Gastroesophageal sphincter (tissue), 4 donors: ENCODE results near the gene MCUB. TPM values are rescaled to one million over a fixed set of nuclear protein-coding genes. Genes with fewer than 3 reads are reported as not detected.

Source experiments
- ATAC-seq: fragments of 150-250 bp; one replicate; pipeline ENCODE4 v1.9.1; 2016; ENCODE audit warnings: mild to moderate bottlenecking, moderate library complexity
- H3K27ac ChIP-seq, 4 donors: fragments of 200-600 bp; sonication (generic) in 3 of 4; 1 replicate in 3 of 4; 2 replicates in 1 of 4; pipeline ENCODE4 v1.5.1; 2016 to 2019
- H3K27me3 ChIP-seq: fragments of 200-600 bp; sonication (generic); one replicate; pipeline ENCODE4 v1.5.1; 2019
- H3K36me3 ChIP-seq, 2 donors: fragments of 200-600 bp; sonication (generic); one replicate each; pipeline ENCODE4 v1.5.1; 2019; ENCODE audit warnings: control low read depth in 1 of 2
- H3K4me1 ChIP-seq, 3 donors: fragments of 200-600 bp; sonication (generic); 1 replicate in 2 of 3; 2 replicates in 1 of 3; pipeline ENCODE4 v1.5.1; 2016 to 2019; ENCODE audit warnings: control low read depth in 2 of 3
- H3K4me3 ChIP-seq, 2 donors: fragments of 200-600 bp; sonication (generic); one replicate each; pipeline ENCODE4 v1.5.1; 2019; ENCODE audit warnings: mild to moderate bottlenecking in 1 of 2, moderate library complexity in 1 of 2
- H3K9me3 ChIP-seq, 3 donors: fragments of 200-600 bp; sonication (generic); one replicate each; pipeline ENCODE4 v1.5.1; 2017 to 2019; ENCODE audit warnings: control low read depth in 2 of 3
- CTCF ChIP-seq, 4 experiments: fragments of 200-600 bp in 2 of 4; fragments of 450-650 bp in 2 of 4; sonication (generic) in 1 of 4; IDR thresholded peaks; one replicate each; pipeline ENCODE4 v1.5.1; 2017 to 2019; ENCODE audit warnings: antibody characterized with exemption in 4 of 4, mild to moderate bottlenecking in 2 of 4, moderate library complexity in 2 of 4
- EP300 ChIP-seq: sonication (generic); formaldehyde crosslinking; IDR thresholded peaks from one replicate; pipeline ENCODE4 v1.6.1; 2017; ENCODE audit warnings: antibody characterized with exemption, mild to moderate bottlenecking
- POLR2A ChIP-seq, 2 donors: fragments of 450-650 bp; IDR thresholded peaks; one replicate each; pipeline ENCODE4 v1.6.1; 2017; ENCODE audit warnings: antibody characterized with exemption in 2 of 2, mild to moderate bottlenecking in 2 of 2, moderate library complexity in 1 of 2
- POLR2AphosphoS5 ChIP-seq: sonication (generic); formaldehyde crosslinking; IDR thresholded peaks from one replicate; pipeline ENCODE4 v1.6.1; 2017; ENCODE audit warnings: antibody characterized with exemption
- WGBS, 2 donors: methylation state at CpG; one replicate each; pipeline ENCODE4 v1.1.5; 2018; ENCODE audit warnings: low coverage in 1 of 2; 5-methylcytosine and 5-hydroxymethylcytosine counted together
- total RNA-seq, 4 donors: library from RNA; depleted of rRNA; stranded (reverse); fragments of >200 nt; gene quantifications; one replicate each; pipeline ENCODE4 v1.1.0, GENCODE V29; 2016

The MCUB gene
- total RNA-seq, 4 donors from 2014 or later, result 3.9 to 33.4 (median 13.3) TPM

GRCh38 chr4:109615742-109616141 is 55.7 kb downstream of the MCUB start:
- no peaks in the 10 kb centered on the region for H3K4me1 ChIP-seq
- H3K27ac ChIP-seq, result no peak overlapping the region
- no peak overlapping the region for H3K4me3 ChIP-seq
- no peaks in the 10 kb centered on the region for H3K36me3 ChIP-seq
- no peak for ATAC-seq
- TF ChIP-seq EP300 (no peak), POLR2AphosphoS5 (no peak), POLR2A (IDR thresholded peaks at IDR 0.05) (no peak), CTCF (IDR thresholded peaks at IDR 0.05) (no peak)
- no peaks in the 10 kb centered on the region for H3K27me3 ChIP-seq
- WGBS, 2 donors, result 100% methylated on average over 1 to 2 of the region's 2 CpGs
- no peaks in the 10 kb centered on the region for H3K9me3 ChIP-seq

- no peaks in the 10 kb centered on the region for H3K9me3 ChIP-seq
- 44 to 54% methylated on average over 1 of the region's 1 CpG for WGBS, 2 donors
- no peaks in the 10 kb centered on the region for H3K4me1 ChIP-seq
- no peak for ATAC-seq
- no peaks in the 10 kb centered on the region for H3K36me3 ChIP-seq
- H3K27me3 ChIP-seq, result no peaks in the 10 kb centered on the region
- H3K27ac ChIP-seq, result no peak overlapping the region
- H3K4me3 ChIP-seq, result no peak overlapping the region
- no peak for TF ChIP-seq EP300
These were observed 56.2 kb downstream of the MCUB start for GRCh38 chr4:109616243-109616642.

GRCh38 chr4:109622626-109623025 is 62.6 kb downstream of the MCUB start:
- H3K27me3 ChIP-seq, result no peaks in the 10 kb centered on the region
- no peak for TF ChIP-seq POLR2AphosphoS5
- TF ChIP-seq CTCF (IDR thresholded peaks at IDR 0.05), result no peak
- no peak for TF ChIP-seq POLR2A (IDR thresholded peaks at IDR 0.05)
- TF ChIP-seq EP300, result no peak
- H3K4me1 ChIP-seq, result no peaks in the 10 kb centered on the region
- H3K36me3 ChIP-seq, result no peaks in the 10 kb centered on the region
- 92 to 100% methylated on average over 1 to 2 of the region's 7 CpGs for WGBS, 2 donors
- no peak for ATAC-seq
- no peak overlapping the region for H3K27ac ChIP-seq
- H3K4me3 ChIP-seq, result no peak overlapping the region
- no peaks in the 10 kb centered on the region for H3K9me3 ChIP-seq

DNA sequence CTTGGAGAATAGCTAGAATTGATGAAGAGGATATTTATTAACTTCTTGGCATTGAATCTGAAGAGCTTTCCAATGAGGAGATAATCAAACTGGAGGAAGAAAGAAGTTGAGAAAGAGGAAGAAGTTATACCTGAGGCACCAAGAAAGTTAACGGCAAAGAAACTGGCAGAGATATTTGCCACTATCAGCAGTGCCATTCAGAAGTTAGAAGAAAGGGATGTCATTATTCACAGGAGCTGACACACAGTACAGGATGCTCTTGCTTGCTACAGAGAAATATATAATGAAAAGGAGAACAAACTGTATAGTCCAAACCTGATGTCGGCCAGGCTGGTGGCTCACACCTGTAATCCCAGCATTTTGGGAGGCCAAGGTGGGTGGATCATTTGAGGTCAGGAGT is 64.5 kb downstream of the MCUB start:
- WGBS, 2 donors, result 85 to 100% methylated on average over 2 of the region's 2 CpGs
- no peak for ATAC-seq

GRCh38 chr4:109627361-109627760 is 67.3 kb downstream of the MCUB start:
- Histone ChIP-seq H3K27ac (no peak overlapping the region), H3K4me3 (no peak overlapping the region), H3K36me3 (no peaks in the 10 kb centered on the region), H3K27me3 (no peaks in the 10 kb centered on the region), H3K9me3 (no peaks in the 10 kb centered on the region), H3K4me1 (peaks cover 0 to 7% (median 0%) of the 10 kb centered on the region in 3 donors)
- TF ChIP-seq POLR2A (IDR thresholded peaks at IDR 0.05) (no peak), EP300 (no peak), CTCF (IDR thresholded peaks at IDR 0.05) (no peak), POLR2AphosphoS5 (no peak)
- ATAC-seq, result no peak
- 60% methylated on average over 1 of the region's 4 CpGs; no CpG with 5 or more reads in 1 of the 2 donors for WGBS, 2 donors

More for the DNA sequence above, 64.5 kb downstream of the MCUB start:
- H3K27ac ChIP-seq, result no peak overlapping the region
- no peaks in the 10 kb centered on the region for H3K4me1 ChIP-seq
- H3K36me3 ChIP-seq, result no peaks in the 10 kb centered on the region
- TF ChIP-seq EP300 (no peak), POLR2AphosphoS5 (no peak)
- H3K4me3 ChIP-seq, result no peak overlapping the region
- H3K27me3 ChIP-seq, result no peaks in the 10 kb centered on the region
- H3K9me3 ChIP-seq, result no peaks in the 10 kb centered on the region

DNA sequence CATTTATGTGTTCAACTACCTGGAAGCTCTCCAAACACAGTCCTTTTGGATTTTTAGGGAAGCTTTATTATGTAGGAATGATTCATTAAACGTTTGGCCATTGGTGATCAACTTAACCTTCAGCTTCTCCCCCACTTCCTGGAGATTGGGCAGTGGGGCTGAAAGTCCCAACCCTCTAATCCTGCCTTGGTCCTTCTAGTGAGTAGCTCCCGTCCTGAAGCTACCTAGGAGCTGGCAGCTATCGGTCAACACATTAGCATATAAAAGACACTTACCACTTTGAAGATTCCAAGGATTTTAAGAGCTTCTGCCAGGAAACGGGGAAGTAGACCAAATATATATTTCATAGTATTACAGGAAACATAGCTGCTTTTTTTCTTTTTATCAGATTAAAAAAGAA is 69.7 kb downstream of the MCUB start:
- TF ChIP-seq POLR2AphosphoS5 (no peak), EP300 (no peak), POLR2A (IDR thresholded peaks at IDR 0.05) (no peak), CTCF (IDR thresholded peaks at IDR 0.05) (no peak)
- ATAC-seq, result no peak
- H3K36me3 ChIP-seq, result no peaks in the 10 kb centered on the region
- no peak overlapping the region for H3K4me3 ChIP-seq
- no peaks in the 10 kb centered on the region for H3K27me3 ChIP-seq
- no peak overlapping the region for H3K27ac ChIP-seq
- WGBS, 2 donors, result 21 to 52% methylated on average over 2 to 4 of the region's 4 CpGs
- peaks cover 0 to 7% (median 0%) of the 10 kb centered on the region in 3 donors for H3K4me1 ChIP-seq
- H3K9me3 ChIP-seq, result no peaks in the 10 kb centered on the region
